Brain pericyte (primary cell): ENCODE data around the gene GRXCR2.
"Not testable (repeated sequence)": the region's sequence is repeated elsewhere in the genome, so short reads cannot be mapped to it uniquely, and the experiment has no call there.

Experiments
- DNase-seq: peaks from one replicate; pipeline ENCODE4 v3.0.0-alpha.2; 2012; ENCODE audit warnings: low read depth, low spot score

The GRXCR2 gene

GRCh38 chr5:145887217-145887616 lies 14.4 kb upstream of the GRXCR2 start:
- DNase-seq, result no peak

DNA sequence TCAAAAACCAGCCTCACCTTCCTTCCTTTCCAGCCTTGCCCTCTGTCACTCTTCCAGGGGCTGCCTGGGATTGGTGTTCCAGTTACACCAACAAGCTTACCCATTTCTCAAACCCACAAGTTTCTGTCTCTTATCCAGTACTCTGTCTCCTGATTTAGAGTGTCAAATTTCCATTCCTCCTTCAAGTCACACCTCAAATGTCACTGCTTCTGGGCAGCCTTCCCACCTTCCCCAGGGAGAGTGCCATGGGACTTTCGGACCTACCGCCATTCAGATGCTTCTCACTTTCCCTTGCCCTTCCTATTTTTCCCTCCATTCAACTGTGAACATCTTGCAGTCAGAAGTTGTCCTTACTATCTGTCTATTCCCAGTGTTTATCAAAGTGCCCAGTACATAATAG lies 2.0 kb upstream of the GRXCR2 start:
- no peak for DNase-seq

DNA sequence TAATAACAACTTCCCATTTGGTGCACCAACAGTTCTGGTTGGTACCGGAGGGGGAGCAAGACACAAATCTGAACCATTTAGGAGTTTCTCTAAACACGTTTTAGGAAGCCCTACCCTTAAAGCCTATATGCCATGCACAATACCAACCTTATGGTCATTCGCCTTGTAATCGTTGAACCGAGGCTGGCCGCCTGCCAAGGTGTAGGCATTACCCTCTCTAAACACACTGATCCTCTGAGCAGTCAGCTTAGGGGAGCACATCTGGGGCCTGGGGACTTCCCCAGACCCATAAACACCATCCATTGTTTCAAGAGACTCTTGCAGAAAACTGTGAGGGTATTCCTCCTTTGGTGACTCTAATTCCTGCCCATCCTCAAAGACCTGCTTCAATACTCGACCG lies 328 bp downstream of the GRXCR2 start:
- no peak for DNase-seq

GRCh38 chr5:145869753-145870152 lies 3.1 kb downstream of the GRXCR2 start:
- DNase-seq, result no peak

DNA sequence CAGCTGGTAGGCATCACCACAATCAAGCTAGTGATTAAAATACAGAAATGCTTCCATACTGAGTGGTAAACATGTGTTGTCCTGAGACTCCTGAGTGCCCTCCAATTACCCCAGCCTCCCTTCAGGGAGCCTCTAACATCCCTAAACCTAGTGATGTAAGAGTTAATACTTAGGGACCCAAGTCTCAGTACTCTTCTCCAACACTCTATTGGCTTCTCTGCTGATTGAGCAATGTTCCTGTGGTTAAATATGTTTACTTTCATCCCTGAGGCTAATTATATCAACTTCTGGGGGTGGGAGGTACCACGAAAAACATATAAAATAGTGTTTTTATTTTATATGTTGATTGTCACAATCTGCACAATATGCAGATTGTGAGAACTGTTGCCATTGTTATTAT lies 5.0 kb downstream of the GRXCR2 start:
- no peak for DNase-seq

DNA sequence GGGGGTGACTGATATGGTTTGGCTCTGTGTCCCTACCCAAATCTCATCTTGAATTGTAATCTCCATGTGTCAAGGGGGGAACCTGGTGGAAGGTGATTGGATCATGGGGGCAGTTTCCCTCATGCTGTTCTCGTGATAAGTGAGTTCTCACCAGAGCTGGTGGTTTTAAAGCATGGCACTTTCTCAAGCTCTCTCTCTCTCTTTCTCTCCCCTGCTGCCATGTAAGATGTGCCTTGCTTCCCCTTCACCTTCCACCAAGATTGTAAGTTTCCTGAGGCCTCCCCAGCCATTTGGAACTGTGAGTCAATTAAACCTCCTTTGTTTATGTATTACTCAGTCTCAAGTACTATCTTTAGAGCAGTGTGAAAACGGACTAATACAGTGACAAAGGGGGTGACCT lies 8.4 kb downstream of the GRXCR2 start:
- DNase-seq, result not testable (repeated sequence)

GRCh38 chr5:145863003-145863402 lies 9.8 kb downstream of the GRXCR2 start:
- DNase-seq, result no peak

DNA sequence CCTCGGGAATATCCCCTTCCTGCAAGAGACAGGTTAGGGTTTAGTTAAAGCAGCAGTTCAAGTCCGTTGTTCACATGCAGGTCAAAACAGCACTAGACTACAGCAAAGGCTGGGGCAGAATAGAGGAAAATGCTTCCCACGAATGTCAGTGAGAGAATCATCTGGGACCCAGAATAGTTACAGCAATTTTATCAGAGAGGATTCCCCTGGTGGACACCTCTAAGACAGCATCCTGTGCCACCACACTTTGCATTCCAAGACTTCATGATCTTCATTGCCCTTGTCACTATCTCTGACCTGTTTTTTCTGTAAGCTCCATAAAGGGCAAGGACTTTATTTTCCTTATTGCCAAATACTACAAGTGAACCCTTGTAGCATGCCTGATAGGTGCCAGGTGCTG lies 12.9 kb downstream of the GRXCR2 start:
- no peak for DNase-seq

DNA sequence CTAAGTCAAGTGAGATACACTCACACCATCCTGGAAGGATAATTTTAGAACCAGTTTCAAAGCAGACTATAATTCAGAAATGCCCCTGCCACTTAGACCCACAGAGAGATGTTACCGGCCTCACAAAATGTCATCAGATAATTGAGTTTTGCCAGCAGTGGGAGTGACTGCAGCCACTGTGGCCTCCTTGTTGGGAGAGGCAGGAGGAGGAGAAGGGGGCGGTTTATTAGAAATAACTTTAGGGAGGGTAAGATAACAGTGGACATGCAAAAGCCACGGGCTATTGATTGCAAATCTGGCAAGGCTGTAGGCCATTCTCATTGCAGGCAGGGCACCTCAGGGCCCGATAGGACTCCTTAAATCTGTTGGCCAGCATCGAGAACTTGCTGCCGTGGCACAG lies 13.4 kb downstream of the GRXCR2 start:
- DNase-seq, result no peak

- DNase-seq, result no peak
Measured at GRCh38 chr5:145858959-145859358, 13.9 kb downstream of the GRXCR2 start.

GRCh38 chr5:145856285-145856818 lies 16.5 kb downstream of the GRXCR2 start:
- DNase-seq, result peak; percentile 26

- no peak for DNase-seq
Measured at GRCh38 chr5:145855763-145856267, 17.0 kb downstream of the GRXCR2 start.

DNA sequence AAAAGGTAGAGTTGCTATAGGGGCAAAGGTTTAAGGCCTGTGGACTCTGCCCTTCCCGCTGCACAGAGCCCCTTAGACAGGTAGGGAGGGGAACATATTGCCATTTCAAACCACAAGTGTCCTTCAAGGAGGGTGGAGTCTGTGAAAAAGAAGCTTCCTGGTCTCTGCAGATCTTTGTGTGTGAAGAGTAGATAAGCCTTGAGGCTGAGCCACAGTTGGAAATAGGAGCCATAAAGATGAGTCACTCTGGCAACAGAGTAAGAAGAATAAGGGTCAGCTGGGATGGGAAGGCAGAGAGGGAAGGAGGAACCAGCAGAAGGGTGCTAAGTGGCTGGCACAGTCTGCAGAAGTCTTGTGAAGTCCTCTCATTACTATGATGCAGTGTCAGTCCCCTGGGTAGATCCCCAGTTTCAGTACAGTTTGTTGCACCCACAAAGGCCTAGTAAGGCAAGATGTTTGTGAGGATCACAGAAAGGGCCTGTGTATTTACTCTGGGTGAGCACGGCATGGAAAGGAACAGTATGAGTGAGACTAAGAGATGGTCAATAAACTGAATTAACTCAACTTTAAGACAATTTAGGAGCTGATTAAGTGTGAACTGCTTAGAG lies 18.1 kb downstream of the GRXCR2 start:
- DNase-seq, result peak; percentile 20

DNA sequence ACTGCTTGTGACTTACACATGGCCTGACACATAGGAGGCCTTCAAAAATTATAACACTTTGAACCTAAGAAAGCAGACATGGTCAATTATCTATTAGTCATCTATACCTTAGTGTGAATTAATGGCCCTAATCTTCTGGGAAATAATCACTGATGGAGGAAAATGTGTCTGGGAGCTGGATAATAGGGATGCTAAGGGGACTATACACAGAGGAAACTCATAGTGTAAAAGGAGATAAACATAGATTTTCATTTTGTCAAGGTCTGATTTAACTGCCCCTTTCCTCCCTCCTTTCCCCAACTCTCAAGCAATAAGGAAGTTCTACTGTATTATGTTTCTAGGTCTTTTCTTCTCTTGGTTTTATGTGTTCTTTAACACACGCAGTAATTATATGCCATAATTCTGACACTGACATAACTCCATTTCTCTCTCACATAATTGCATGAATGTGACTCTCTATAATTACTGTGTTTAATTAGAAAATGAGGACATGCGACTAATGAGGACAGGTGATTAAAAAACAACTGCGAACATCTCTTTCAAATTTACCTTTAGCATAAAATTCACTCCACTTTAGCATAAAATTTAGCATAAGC lies 18.9 kb downstream of the GRXCR2 start:
- no peak for DNase-seq

GRCh38 chr5:145852990-145853389 lies 19.8 kb downstream of the GRXCR2 start:
- no peak for DNase-seq

DNA sequence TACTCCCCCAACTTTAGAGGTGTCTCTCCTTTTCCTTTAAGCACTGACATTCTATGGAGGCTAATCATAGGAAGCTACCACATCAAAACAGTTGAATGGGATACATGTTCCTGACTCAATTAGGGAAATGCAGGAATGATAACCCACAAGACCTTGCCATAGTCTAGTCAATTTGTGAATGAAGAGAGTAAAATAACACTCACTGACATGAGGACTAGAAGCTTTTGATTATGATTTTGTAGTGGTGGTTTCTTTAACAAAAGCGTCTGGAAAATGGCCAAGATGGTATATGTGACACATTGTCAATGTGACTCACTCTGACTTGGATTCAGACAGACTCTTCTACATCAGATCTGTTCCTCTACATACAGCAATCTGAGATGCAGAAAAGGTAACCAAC lies 24.0 kb downstream of the GRXCR2 start:
- no peak for DNase-seq

DNA sequence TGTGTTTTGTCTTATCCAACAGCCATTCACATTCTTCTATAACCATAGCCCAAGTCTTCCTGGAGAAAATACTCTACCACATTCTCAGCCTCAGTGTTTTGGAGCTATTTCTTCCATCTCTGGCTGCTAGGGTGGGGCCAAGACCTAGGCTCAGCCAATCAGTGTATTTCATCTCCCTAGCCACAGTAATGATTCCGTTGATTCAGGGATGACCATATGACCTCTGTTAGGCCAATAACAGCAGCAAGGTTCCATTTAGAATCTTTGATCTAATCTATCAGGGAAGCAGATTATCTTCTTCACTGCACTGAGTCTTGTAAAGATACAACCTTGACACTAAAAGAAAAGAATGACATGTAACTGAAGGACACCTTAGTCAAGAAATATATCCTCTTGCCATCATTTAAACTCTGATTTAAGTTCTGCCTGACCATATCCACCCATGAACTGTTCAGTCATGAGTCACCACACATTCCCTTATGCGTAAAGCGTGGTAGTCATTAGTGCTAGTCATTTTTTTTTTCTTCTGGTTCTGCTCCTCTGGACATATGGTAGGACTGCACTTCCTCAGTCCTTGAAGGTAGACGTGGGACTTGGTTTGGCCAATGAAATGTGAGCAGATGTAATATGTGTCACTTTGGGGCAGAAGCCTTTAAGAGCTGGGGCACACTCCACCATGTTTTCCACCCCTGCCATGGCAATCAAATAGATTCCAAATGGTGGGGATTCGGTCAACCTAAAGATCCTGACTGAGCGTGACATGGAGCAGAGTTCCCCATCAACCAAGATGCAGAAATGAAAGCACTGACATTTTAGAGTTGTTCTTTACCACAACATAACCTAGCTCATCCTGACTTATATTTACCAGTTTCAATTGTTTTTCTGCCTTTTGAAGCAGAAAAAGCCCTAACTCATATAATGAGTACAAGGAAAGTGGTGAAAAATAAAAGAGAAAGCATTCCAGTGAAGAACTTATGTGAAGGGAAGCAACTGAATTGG lies 25.0 kb downstream of the GRXCR2 start:
- DNase-seq, result no peak

DNA sequence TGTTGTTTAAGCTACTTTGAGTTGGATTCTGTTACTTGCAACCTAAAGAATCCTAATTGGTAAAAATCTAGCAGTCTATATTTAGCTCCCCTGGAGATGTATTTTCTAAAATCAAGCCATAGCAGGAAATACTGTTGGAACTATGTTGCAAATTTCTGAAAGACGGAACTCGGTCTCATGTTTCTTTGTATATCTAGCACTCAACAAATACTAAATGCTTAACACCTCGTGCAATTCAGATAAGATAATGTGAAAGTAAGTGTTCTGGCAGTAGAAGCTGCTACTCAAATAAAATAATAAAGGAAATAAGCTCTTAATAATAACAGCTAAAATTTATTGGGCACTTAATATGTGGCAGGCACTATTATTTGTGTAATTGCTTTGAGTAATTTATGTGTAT lies 26.7 kb downstream of the GRXCR2 start:
- DNase-seq, result no peak

GRCh38 chr5:145841299-145841698 lies 31.5 kb downstream of the GRXCR2 start:
- DNase-seq, result no peak

- DNase-seq, result no peak
Measured at GRCh38 chr5:145840458-145841132, 32.2 kb downstream of the GRXCR2 start.

- DNase-seq, result no peak
Measured at GRCh38 chr5:145838276-145838675, 34.5 kb downstream of the GRXCR2 start.

DNA sequence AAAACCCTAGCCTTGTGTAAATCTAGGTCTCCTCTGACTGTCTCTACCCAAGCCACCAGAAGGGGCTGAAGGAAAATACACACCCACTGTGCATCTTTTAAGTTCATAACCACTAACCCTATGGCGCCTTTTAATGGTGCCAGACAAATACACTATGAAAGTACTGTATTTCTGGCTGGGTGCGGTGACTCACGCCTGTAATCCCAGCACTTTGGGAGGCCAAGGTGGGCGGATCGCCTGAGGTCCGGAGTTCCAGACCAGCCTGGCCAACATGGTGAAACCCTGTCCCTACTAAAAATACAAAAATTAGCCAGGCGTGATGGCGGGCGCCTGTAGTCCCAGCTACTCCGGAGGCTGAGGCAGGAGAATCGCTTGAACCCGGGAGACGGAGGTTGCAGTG lies 36.6 kb downstream of the GRXCR2 start:
- not testable (repeated sequence) for DNase-seq
